CD4-positive, alpha-beta T cell (primary cell): Measurements from ENCODE around the gene NKAIN2. TPM values are rescaled to one million over a fixed set of nuclear protein-coding genes. Genes with fewer than 3 reads are reported as not detected.

ENCODE experiments used
- ATAC-seq: fragments of 200-7000 bp; cut with Tn5 transposase; one replicate; pipeline ENCODE4 v1.10.0; 2022; ENCODE audit warnings: mild to moderate bottlenecking; ENCODE audit not compliant: poor library complexity
- CTCF ChIA-PET: fragments of 350-600 bp; sonication (Branson Sonifier 250); formaldehyde crosslinking; loops from one replicate; lab custom pipeline; 2021; ENCODE audit warnings: antibody characterized with exemption, inconsistent platforms; lab: Charles Lee
- POLR2A ChIA-PET: fragments of 350-600 bp; sonication (Branson Sonifier 250); formaldehyde crosslinking; loops from one replicate; lab custom pipeline; 2021; ENCODE audit warnings: antibody characterized with exemption, inconsistent platforms; lab: Charles Lee
- DNase-seq, 14 experiments: peaks; one replicate each; pipeline ENCODE4 v3.0.0-alpha.2; 2013 to 2020; ENCODE audit warnings: mixed read lengths in 2 of 14
- H3K27ac ChIP-seq, 2 donors: one replicate each; pipeline versions ENCODE4 v1.5.1 to v1.7.0; 2013; ENCODE audit warnings: low read length in 2 of 2, low read depth in 1 of 2, mild to moderate bottlenecking in 1 of 2
- H3K27me3 ChIP-seq, 2 experiments: 1 replicate in 1 of 2; 2 replicates in 1 of 2; pipeline versions ENCODE4 v1.6.1 to v1.7.0; 2013; ENCODE audit warnings: low read length in 2 of 2, control low read depth in 1 of 2, mild to moderate bottlenecking in 1 of 2, moderate library complexity in 1 of 2; ENCODE audit not compliant: insufficient read depth in 2 of 2, control insufficient read depth in 1 of 2
- H3K36me3 ChIP-seq: one replicate; pipeline ENCODE4 v1.6.1; 2013; ENCODE audit warnings: low read length, control low read depth; ENCODE audit not compliant: insufficient read depth
- H3K4me1 ChIP-seq: one replicate; pipeline ENCODE4 v1.6.1; 2013; ENCODE audit warnings: low read length, control low read depth; ENCODE audit not compliant: insufficient read depth
- H3K4me3 ChIP-seq: one replicate; pipeline ENCODE4 v1.5.1; 2013; ENCODE audit warnings: mild to moderate bottlenecking, low read length, moderate library complexity
- H3K9me3 ChIP-seq, 2 experiments: 1 replicate in 1 of 2; 2 replicates in 1 of 2; pipeline versions ENCODE4 v1.6.1 to v1.7.0; 2013; ENCODE audit warnings: low read length in 2 of 2, mild to moderate bottlenecking in 2 of 2, control low read depth in 1 of 2, moderate library complexity in 1 of 2; ENCODE audit not compliant: control insufficient read depth in 1 of 2, insufficient read depth in 1 of 2
- H3K27ac Mint-ChIP-seq: one replicate; pipeline ENCODE4 v1.8.0; 2020; ENCODE audit warnings: mixed read lengths
- H3K27me3 Mint-ChIP-seq: one replicate; pipeline ENCODE4 v1.8.0; 2021; ENCODE audit warnings: mixed read lengths
- H3K36me3 Mint-ChIP-seq: one replicate; pipeline ENCODE4 v1.8.0; 2021; ENCODE audit warnings: low read depth, mixed read lengths
- H3K4me1 Mint-ChIP-seq: one replicate; pipeline ENCODE4 v1.8.0; 2021; ENCODE audit warnings: low read depth, mixed read lengths
- H3K4me3 Mint-ChIP-seq: one replicate; pipeline ENCODE4 v1.8.0; 2020; ENCODE audit warnings: mild to moderate bottlenecking, mixed read lengths
- H3K9me3 Mint-ChIP-seq: one replicate; pipeline ENCODE4 v1.8.0; 2020; ENCODE audit warnings: mixed read lengths
- intact Hi-C, 2 experiments: fragments of 100-400 bp; cut with DNase I in 1 of 2; cut with micrococcal nuclease in 1 of 2; formaldehyde crosslinking; loops; one replicate each; pipeline versions ENCODE4 v1.15.1 to v1.9.0; 2023 to 2025; cut with DNase I, micrococcal nuclease
- total RNA-seq, 174 experiments: library from RNA in 2 of 174; stranded (reverse) in 2 of 174; gene quantifications; one replicate each; pipeline ENCODE4 v1.2.3 and lab custom pipeline; 2021 to 2026
- TF ChIP-seq, protein P1 (sequence below): fragments of 200-600 bp; IDR thresholded peaks from one replicate; pipeline ENCODE4 v1.8.0; 2022; ENCODE audit warnings: antibody characterized with exemption, mild to moderate bottlenecking

The NKAIN2 gene
- total RNA-seq, 2 experiments from 2014 or later: not detected

DNA sequence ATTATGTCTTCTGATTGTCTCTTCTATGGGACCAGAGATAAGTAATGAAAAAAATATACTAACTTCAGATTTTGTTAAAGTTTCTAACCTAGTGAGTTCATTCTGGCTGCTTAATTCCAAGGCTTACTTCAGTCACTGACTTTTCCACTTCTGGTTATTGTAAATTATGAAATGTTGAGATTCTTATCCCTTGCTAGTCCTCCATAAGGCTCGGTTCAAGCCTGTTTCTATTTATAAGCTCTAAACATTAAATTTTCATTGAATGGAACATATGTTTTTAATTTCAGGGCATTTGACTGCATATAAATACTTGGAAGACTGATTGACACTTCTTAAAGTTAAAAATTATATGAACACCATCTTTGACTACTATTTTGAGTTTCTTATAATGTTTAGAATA, 23.6 kb upstream of the NKAIN2 start:
- POLR2A ChIA-PET: no interaction called here
- Histone ChIP-seq H3K27me3 (no peaks in the 10 kb centered on the region), H3K4me3 (no peak overlapping the region), H3K36me3 (no peaks in the 10 kb centered on the region), H3K4me1 (no peaks in the 10 kb centered on the region), H3K27ac (no peak overlapping the region), H3K9me3 (no peaks in the 10 kb centered on the region)
- intact Hi-C loops: no loop called here
- no peak overlapping the region for H3K4me3 Mint-ChIP-seq
- no peak overlapping the region for H3K27ac Mint-ChIP-seq
- CTCF ChIA-PET: no interaction called here
- no peaks in the 10 kb centered on the region for H3K27me3 Mint-ChIP-seq
- DNase-seq: no peak
- TF ChIP-seq, protein P1, sequence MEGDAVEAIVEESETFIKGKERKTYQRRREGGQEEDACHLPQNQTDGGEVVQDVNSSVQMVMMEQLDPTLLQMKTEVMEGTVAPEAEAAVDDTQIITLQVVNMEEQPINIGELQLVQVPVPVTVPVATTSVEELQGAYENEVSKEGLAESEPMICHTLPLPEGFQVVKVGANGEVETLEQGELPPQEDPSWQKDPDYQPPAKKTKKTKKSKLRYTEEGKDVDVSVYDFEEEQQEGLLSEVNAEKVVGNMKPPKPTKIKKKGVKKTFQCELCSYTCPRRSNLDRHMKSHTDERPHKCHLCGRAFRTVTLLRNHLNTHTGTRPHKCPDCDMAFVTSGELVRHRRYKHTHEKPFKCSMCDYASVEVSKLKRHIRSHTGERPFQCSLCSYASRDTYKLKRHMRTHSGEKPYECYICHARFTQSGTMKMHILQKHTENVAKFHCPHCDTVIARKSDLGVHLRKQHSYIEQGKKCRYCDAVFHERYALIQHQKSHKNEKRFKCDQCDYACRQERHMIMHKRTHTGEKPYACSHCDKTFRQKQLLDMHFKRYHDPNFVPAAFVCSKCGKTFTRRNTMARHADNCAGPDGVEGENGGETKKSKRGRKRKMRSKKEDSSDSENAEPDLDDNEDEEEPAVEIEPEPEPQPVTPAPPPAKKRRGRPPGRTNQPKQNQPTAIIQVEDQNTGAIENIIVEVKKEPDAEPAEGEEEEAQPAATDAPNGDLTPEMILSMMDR: no peak
- no peak for ATAC-seq
- H3K9me3 Mint-ChIP-seq: no peaks in the 10 kb centered on the region
- H3K36me3 Mint-ChIP-seq: no peaks in the 10 kb centered on the region
- H3K4me1 Mint-ChIP-seq: no peaks in the 10 kb centered on the region

DNA sequence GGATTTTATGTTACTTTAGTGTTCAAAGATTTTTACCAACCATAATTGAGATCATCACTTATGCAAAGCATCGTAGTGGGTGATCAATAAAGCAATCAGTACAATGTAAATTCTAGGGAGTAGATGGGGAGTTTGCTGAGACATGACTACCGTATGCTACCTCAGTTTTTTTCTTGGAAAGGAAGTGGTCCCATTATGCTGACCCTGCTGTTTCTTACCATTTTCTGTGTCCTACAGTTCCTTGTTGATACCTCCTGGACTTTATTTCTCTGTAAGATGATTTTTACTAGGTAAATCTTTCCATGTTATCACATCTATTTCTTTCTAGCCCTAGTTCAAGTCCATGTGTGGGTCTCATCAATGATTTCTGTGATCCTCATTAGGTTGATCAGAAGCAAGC, 19.3 kb upstream of the NKAIN2 start:
- H3K9me3 ChIP-seq: no peaks in the 10 kb centered on the region
- intact Hi-C loops: no loop called here
- CTCF ChIA-PET: no interaction called here

DNA sequence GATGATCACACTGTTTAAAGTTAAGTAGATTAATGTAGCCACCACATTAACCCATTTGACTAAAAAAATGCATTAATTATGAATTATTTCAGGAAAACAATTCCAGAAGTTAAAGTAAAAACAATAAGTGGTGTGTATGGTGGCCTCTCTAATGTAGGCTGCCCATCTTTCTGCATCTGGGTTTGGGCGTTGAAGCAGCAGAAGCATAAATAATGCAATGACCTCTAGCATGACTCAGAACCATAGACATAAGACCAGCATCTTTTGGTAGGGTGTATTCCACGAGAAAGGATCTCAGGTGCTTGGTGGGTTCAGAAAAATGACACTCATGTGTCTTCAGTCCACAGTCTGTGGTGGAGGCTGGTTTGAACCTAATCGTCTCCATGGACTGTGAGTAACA, 18.6 kb upstream of the NKAIN2 start:
- ChIA-PET CTCF (no interaction called here), POLR2A (no interaction called here)
- DNase-seq (no peak), ATAC-seq (no peak)
- no peaks in the 10 kb centered on the region for H3K36me3 Mint-ChIP-seq
- no peak overlapping the region for H3K27ac ChIP-seq
- H3K27ac Mint-ChIP-seq: no peak overlapping the region
- TF ChIP-seq, protein P1: no peak
- no peaks in the 10 kb centered on the region for H3K9me3 Mint-ChIP-seq
- H3K4me1 ChIP-seq: no peaks in the 10 kb centered on the region
- intact Hi-C loops: no loop called here
- H3K27me3 ChIP-seq: no peaks in the 10 kb centered on the region
- peaks cover 7% of the 10 kb centered on the region for H3K27me3 Mint-ChIP-seq
- no peak overlapping the region for H3K4me3 Mint-ChIP-seq
- no peak overlapping the region for H3K4me3 ChIP-seq
- H3K9me3 ChIP-seq: no peaks in the 10 kb centered on the region
- H3K36me3 ChIP-seq: no peaks in the 10 kb centered on the region
- no peaks in the 10 kb centered on the region for H3K4me1 Mint-ChIP-seq

More for the DNA sequence above, 19.3 kb upstream of the NKAIN2 start:
- Mint-ChIP-seq H3K4me1 (no peaks in the 10 kb centered on the region), H3K36me3 (no peaks in the 10 kb centered on the region), H3K27me3 (no peaks in the 10 kb centered on the region), H3K9me3 (no peaks in the 10 kb centered on the region), H3K4me3 (no peak overlapping the region), H3K27ac (no peak overlapping the region)
- ATAC-seq (no peak), DNase-seq (no peak)
- POLR2A ChIA-PET: no interaction called here
- no peaks in the 10 kb centered on the region for H3K4me1 ChIP-seq
- TF ChIP-seq, protein P1: no peak
- no peak overlapping the region for H3K27ac ChIP-seq
- H3K36me3 ChIP-seq: no peaks in the 10 kb centered on the region
- no peaks in the 10 kb centered on the region for H3K27me3 ChIP-seq
- H3K4me3 ChIP-seq: no peak overlapping the region
